Osteoblast (primary cell): Measurements from ENCODE around the gene COMMD10. TPM values are rescaled to one million over a fixed set of nuclear protein-coding genes. Genes with fewer than 3 reads are reported as not detected.

Experiments
- DNase-seq: peaks from one replicate; pipeline ENCODE4 v3.0.0; 2011; ENCODE audit warnings: low spot score, mixed read lengths; ENCODE audit not compliant: insufficient read length; ENCODE audit errors: missing footprints
- H2AFZ ChIP-seq: 2 replicates; pipeline ENCODE4 v1.6.0; 2011; ENCODE audit warnings: mild to moderate bottlenecking, low read length
- H3K27ac ChIP-seq: 2 replicates; pipeline ENCODE4 v1.5.1; 2011; ENCODE audit warnings: mild to moderate bottlenecking, low read depth, low read length, moderate library complexity
- H3K27me3 ChIP-seq: 2 replicates; pipeline ENCODE4 v1.6.0; 2012; ENCODE audit warnings: mild to moderate bottlenecking, control low read depth, inconsistent platforms, low read length, moderate library complexity; ENCODE audit not compliant: insufficient read depth
- H3K36me3 ChIP-seq: 2 replicates; pipeline ENCODE4 v1.5.1; 2011; ENCODE audit warnings: mild to moderate bottlenecking, low read length, control low read depth, moderate library complexity; ENCODE audit not compliant: insufficient read depth
- H3K4me1 ChIP-seq: 2 replicates; pipeline ENCODE4 v1.5.1; 2011; ENCODE audit warnings: mild to moderate bottlenecking, low read length, control low read depth, moderate library complexity; ENCODE audit not compliant: insufficient read depth
- H3K4me2 ChIP-seq: 2 replicates; pipeline ENCODE4 v1.6.0; 2011; ENCODE audit warnings: mild to moderate bottlenecking, low read length; ENCODE audit not compliant: insufficient read depth
- H3K4me3 ChIP-seq: fragments of 200-600 bp; sonication (generic); 3 replicates; pipeline ENCODE4 v1.5.1; 2012; ENCODE audit warnings: mild to moderate bottlenecking, low read length, inconsistent platforms; ENCODE audit not compliant: insufficient read depth
- H3K79me2 ChIP-seq: 2 replicates; pipeline ENCODE4 v1.6.0; 2012; ENCODE audit warnings: mild to moderate bottlenecking, low read length, control low read depth, inconsistent platforms; ENCODE audit not compliant: insufficient read depth
- H3K9me3 ChIP-seq: 2 replicates; pipeline ENCODE4 v1.5.1; 2011; ENCODE audit warnings: low read depth, low read length, control low read depth
- H4K20me1 ChIP-seq: 2 replicates; pipeline ENCODE4 v1.6.0; 2012; ENCODE audit warnings: mild to moderate bottlenecking, low read length, control low read depth; ENCODE audit not compliant: insufficient read depth
- CTCF ChIP-seq: IDR thresholded peaks from 2 replicates; pipeline ENCODE4 v1.5.1; 2011; ENCODE audit warnings: mild to moderate bottlenecking, low read depth, low read length, moderate library complexity; ENCODE audit errors: extremely low read depth
- total RNA-seq: library from RNA; depleted of rRNA; stranded (reverse); fragments of >200 nt; gene quantifications from 2 replicates; pipeline ENCODE4 v1.2.3, GENCODE V29; 2012

The COMMD10 gene
- total RNA-seq, 1 donor, result 29.7 TPM

- Histone ChIP-seq H3K9me3 (no peaks in the 10 kb centered on the region), H3K4me2 (no peak overlapping the region), H3K4me3 (no peak overlapping the region), H3K4me1 (no peaks in the 10 kb centered on the region), H3K27ac (no peak overlapping the region), H4K20me1 (no peaks in the 10 kb centered on the region), H2AFZ (no peak overlapping the region), H3K36me3 (no peaks in the 10 kb centered on the region), H3K27me3 (no peaks in the 10 kb centered on the region), H3K79me2 (no peaks in the 10 kb centered on the region)
- TF ChIP-seq CTCF, result no peak
- DNase-seq, result no peak
These were observed 163.6 kb downstream of the COMMD10 start for GRCh38 chr5:116248432-116248831.

- Histone ChIP-seq H3K9me3 (no peaks in the 10 kb centered on the region), H3K27me3 (no peaks in the 10 kb centered on the region), H3K79me2 (no peaks in the 10 kb centered on the region), H3K27ac (no peak overlapping the region), H3K36me3 (no peaks in the 10 kb centered on the region), H4K20me1 (no peaks in the 10 kb centered on the region), H2AFZ (no peak overlapping the region), H3K4me3 (no peak overlapping the region), H3K4me2 (no peak overlapping the region), H3K4me1 (no peaks in the 10 kb centered on the region)
- no peak for DNase-seq
- TF ChIP-seq CTCF, result no peak
These were observed 164.8 kb downstream of the COMMD10 start for GRCh38 chr5:116249648-116250047.

GRCh38 chr5:116256717-116257116 is 171.9 kb downstream of the COMMD10 start:
- H4K20me1 ChIP-seq, result no peaks in the 10 kb centered on the region
- DNase-seq, result no peak
- H3K4me1 ChIP-seq, result no peaks in the 10 kb centered on the region
- H3K4me2 ChIP-seq, result no peak overlapping the region
- no peaks in the 10 kb centered on the region for H3K79me2 ChIP-seq
- H3K27ac ChIP-seq, result no peak overlapping the region
- no peaks in the 10 kb centered on the region for H3K36me3 ChIP-seq
- TF ChIP-seq CTCF, result no peak
- H3K9me3 ChIP-seq, result no peaks in the 10 kb centered on the region
- no peak overlapping the region for H3K4me3 ChIP-seq
- H2AFZ ChIP-seq, result no peak overlapping the region
- no peaks in the 10 kb centered on the region for H3K27me3 ChIP-seq

DNA sequence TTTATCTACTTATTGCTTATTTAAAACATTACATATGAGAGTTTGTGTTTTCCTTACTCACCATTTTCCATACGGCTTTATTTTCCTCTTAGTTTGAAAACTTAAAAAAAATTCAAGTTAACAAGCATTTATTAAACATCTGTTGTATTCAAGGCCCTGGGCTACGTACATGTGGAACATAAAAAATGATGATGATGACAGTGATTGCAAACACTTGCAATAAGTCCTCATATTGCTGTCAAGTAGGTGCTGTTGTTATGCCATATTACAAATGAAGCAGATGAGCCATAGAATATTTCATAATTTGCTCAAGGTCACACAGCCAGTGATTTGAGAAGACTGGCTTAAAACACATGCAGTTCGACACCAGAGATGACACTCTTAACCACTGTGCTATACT is 180.6 kb downstream of the COMMD10 start:
- Histone ChIP-seq H3K4me2 (no peak overlapping the region), H3K4me1 (no peaks in the 10 kb centered on the region), H4K20me1 (no peaks in the 10 kb centered on the region)

More for the DNA sequence above, 180.6 kb downstream of the COMMD10 start:
- Histone ChIP-seq H3K27ac (no peak overlapping the region), H3K27me3 (no peaks in the 10 kb centered on the region), H3K36me3 (no peaks in the 10 kb centered on the region), H3K79me2 (no peaks in the 10 kb centered on the region), H3K4me3 (no peak overlapping the region), H3K9me3 (no peaks in the 10 kb centered on the region), H2AFZ (no peak overlapping the region)
- TF ChIP-seq CTCF, result no peak
- no peak for DNase-seq
